GM15510 (cell line): ENCODE measurements around the gene NFIC.

Source experiments
- POLR2A ChIP-seq: IDR thresholded peaks from 3 replicates; pipeline ENCODE4 v1.6.1; 2011; ENCODE audit warnings: borderline replicate concordance; ENCODE audit not compliant: insufficient read length; ENCODE audit errors: extremely low read depth

NFIC gene

DNA sequence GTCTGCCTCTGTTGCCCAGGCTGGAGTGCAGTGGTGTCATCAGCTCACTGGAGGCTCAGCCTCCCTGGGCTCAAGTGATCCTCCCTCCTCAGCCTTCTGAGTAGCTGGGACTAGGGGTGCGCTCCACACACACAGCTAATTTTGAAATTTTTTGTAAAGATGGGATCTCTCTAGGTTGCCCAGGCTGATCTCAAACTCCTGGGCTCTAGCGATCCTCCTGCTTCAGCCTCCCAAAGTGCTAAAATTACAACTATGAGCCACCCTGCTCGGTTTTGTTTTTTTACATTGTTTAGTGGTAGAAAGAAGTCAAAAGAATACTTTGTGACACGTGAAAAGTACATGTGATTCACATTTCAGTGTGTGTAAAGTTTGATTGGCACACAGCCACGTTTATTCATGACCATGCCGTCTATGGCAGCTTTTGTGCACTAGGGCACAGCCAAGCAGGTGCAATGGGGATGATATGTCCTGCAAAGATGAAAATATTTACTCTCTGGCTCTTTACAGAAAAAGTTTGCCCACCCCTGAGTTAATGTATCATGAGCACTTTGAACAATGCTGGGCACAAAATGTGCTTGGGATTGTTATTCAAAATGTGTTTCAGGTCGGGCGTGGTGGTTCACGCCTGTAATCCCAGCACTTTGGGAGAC lies 16.2 kb upstream of the NFIC start:
- no peak for TF ChIP-seq POLR2A

DNA sequence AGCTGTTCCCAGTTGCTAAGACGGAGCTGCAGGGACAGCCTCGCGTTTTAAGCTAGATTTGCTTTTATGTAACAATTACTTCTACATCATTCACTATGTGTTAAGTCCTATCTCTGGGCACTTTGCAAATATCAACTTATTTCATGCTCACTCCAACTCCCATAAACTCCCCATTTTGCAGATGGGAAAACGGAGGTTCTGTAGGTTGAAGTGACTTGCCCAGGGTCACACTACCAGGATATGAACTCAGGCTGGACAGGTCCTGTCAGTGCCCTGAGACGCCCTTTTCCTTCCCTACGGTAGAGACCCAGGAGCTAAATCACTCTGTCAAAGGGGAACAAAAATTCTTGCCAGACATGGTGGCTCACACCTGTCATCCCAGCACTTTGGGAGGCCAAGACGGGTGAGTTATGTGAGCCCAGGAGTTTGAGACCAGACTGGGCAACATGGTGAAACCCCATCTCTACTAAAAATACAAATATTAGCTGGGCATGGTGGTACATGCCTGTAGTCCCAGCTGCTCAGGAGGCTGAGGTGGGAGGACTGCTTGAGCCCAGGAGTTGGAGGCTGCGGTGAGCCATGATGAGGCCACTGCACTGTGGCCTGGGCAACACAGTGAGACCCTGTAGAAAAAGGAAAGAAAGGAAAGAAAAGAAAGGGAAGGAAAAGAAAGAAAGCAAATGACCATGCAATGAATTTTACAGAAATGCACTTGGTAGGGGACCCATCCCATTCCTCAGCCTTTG lies 14.5 kb upstream of the NFIC start:
- no peak for TF ChIP-seq POLR2A

DNA sequence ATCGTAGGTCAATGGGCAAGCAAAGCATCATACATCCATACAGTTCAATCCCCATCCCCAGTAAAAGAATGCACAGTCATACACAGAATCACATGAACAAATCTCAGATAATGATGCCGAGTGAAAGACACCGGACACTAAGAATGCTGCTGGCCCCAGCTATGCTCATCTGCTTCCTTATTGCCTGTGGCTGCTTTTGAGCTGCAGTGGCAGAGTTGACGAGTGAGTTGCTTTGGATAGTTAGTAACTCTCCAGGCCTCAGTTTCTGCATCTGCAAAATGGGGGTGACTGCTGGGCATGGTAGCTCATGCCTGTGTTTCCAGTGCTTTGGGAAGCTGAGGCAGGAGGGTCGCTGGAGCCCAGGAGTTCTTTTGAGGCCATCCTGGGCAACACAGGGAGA lies 12.9 kb upstream of the NFIC start:
- no peak for TF ChIP-seq POLR2A

DNA sequence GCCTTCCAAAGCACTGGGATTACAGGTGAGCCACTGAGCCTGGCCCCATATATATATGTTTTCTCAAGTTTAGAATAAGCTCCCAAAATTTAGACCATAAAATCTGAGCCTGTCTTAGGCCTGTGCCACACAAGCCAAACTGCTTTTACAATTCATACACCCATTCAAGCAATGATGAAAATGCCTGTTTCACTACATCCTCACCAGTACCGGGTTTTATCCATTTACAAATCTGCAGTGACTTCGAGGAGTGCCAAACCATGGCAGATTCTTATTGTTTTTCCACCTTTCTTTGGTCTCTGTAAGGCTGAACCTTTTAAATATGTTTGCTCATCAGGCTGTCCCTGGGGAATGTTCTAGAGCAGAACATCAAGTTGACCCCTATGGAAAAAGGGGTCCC lies 9.6 kb upstream of the NFIC start:
- TF ChIP-seq POLR2A: no peak

DNA sequence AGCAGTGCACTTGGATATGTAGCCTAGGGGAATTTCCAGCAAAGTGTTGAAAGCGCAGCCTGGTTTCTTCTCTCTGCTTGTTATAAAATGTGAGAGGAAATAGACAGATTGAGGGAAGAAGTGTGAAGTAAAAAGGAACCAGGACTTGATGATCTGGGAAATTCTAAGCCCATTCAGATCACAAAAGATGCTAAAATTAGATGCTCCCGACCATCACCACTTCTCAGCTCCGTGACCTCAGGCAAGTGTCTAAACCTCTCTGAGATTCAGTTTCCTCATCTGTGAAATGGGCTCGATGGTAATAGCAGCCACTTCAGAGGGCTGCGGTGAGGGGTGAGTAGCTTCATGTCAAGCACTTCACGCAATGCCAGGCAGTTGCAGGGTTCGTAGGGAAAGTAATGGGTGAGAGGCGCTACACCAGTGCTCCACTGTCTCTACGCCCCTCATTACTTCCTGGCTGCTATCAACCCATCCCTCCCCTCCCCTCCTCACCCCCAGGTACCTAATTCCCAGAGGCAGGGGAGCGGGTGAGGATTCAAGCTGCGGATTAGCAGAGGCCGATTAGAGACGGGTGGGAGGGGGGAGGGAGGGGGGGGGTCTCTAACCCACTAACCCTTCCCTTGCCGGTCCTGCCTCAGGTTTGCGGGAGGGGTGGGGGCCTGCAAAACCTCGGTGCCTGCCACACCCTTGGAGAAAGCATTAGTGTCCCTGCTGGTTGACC lies 9.0 kb upstream of the NFIC start:
- no peak for TF ChIP-seq POLR2A

DNA sequence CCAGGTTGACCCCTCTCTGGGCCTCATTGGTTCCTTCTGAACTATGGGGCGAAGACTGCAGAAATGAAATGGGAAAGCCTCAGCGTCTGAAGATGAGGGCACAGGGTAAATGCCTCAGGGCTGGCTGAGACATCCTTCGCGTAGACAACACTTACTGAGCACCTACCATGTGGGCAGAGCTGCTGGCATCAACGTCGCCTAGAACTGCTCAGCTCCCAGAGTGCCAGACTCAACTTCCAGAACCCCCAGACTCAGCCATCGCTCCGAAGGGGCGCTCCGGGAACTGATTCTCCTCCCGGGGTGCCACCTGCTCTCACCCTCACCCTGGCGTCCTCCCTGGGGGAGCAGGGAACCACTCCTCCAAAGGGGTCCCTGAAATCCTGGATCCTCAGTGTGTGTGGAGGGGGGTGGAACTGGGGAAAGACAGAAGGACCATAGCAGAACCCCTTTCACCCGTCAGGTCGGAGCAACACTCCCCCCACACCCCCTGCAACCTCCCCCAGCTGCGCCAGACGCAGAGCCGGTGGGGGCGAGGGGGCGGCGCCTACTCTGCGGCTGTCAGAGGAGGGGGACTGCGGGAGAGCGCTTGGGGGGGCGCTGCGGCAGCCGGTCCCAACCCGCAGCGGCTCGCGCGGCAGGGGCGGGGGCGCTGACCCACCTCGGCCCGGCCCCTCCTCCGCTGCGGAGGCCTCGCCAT lies 8.2 kb upstream of the NFIC start:
- no peak for TF ChIP-seq POLR2A

DNA sequence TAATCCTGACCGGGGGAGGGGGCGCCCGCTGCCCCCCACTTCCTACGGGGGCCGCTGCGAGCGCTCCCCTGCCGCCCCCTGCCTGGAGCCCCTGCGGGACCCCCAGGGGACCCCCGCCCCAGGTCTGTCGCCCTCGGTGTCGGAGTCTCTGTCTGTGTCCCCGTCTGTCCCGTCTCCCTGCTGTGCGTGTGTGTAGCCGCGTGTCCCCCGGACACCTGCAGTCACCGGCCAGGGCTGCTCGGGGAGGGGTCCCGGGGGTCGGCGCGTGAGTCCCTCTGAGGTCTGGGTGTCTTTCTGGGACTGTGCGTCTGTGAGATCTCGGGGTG lies 7.7 kb upstream of the NFIC start:
- TF ChIP-seq POLR2A: no peak

DNA sequence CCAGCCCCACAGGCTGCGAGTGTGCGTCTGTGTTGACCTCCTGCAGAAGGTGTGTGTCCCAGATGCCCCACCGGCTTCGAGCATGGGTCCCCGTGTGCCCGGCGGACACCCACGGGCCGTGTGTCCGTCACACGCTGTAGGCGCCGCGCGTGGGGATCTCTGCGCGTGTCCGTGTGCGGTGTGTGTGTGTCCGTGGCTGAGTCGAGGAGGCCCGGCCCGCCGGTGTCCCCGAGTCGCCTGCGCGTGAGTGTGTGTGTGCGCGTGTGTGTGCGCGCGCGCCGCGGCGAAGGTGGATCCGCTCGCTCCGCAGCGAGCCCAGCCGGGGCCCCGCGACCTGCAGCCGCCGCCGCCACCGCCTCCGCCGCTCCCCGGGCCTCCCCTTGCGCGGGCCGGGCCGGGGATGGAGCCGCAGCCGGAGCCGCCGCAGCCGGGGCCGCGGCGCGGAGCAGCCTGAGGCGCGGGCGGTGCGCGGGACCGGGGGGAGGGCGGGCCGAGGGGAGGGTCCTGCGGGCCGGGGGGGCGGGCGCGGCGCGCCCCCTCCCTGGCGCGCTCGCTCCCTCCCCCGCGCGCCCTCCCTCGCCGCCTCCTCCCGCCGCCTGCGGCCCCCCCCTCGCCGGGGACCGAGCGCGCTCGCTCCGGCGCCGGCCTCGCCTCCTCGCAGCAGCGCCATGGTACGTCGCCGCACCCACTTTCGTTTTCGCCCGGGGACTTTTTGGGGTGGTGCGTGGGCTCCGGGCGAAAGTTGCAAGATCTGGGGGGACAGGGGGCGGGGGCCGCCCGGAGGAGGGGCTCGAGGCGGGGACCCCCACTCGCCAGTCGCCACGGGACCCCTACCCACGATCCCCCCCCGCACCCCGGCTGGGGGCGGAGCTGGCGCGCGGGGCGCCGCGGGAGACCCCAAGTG lies 7.1 kb upstream of the NFIC start:
- peak; percentile 36 for TF ChIP-seq POLR2A

DNA sequence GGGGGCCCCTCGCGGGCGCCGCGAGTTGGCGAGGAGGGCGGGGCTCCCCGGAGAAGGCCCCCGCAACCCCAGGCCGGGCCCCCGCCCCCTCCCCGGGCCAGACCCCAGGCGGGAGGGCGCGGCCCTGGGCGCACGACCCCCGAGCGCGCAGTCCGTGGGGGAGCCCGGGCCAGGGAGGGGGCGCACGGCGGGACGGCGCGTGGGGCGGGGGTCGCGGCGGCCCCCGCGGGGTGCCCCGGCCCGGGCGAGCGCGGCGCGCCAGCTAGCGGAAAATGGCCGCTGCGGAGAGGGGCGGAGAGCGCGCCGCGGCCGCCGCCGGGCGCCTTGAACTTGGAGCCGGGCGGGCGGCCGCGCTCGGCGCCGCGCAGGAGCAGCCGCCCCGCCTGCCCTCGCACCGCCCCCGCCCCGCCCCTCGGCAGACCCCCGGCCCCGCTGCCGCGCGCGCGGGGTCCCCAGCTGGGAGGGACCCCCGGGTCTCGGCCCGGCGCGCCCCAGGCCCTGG lies 6.4 kb upstream of the NFIC start:
- no peak for TF ChIP-seq POLR2A

DNA sequence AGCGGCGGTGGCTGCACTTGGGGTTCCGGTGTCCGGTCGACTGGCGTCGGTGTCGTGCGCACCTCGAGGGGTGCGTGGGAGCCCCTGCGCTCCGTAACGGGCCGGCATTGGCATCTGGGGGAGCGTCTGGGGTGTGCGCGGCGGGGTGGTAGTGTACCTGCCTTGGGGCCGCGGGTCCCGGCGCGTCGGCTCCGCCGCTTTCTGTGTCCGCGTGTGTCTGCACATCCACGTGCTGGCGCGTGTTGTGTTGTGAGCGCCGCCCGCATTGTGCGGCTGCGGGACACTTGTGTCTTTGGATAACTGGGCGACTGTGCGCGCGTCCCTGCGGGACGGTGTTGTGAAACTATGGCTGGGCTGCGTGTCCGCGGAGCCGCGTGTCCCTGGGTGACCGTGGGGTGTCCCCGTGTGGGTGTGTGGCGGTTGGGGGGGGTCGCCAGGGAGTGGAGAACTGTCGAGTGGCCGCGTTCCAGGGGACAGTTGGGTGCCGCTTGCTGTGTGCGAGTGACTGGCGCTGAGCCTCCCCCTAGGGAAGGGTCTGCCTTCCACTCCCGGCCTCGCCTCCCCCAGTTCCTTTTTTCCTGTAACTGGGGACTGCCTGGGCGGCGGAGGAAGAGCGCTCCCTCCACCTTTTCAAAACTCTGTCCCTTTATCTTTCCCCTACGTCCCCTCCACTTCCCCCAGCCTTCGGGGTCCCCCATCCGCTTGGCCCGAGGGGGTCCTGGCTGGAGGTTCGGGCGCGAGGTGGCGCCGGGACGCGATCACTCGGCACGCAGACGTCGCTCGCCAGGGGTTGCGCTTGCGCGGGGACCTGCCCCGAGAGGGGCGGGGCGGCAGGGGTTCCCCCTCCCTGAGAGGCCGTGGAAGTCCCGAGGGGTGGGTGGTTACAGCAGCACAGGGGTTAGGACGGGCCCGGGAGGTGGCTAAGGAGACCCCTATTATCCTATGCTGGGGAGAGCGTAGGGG lies 5.7 kb upstream of the NFIC start:
- TF ChIP-seq POLR2A: peak; percentile 50

DNA sequence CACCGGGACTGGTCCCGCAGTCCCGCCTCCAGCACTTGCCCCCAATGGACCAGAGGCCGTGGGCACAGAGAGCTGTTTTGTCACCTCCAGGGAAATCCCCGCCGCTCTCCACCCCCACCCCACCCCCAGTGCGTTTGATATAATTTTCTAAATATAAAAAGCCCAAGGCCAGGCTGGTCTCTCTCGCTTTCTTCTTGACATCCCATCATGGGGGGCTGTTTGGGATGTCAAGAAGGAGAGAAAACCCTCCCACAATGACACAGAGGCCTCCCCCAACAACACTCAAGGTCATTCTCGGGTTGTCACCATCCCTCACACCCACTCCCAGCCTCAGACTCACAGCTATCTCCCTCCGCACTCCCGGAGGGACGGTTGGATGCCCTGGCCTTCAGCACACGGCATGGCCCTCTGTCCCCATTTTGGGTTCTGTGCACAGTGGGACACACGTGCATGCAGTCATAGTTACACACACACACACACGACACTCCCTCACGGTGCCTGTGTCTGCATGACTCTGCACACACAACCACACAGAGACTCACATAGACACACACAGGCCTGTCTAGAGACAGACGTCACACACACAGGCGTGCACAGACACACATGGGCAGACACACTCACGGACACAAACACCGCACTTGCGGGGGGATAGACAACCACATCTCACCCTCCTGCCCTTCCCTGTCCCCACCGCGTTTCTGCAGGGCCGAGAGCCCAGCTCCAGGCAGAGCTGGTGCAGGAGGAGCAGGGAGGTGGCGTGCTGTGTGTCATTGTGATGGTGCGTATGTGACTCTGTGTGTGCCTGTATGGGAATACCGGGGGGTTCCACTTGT lies 4.8 kb upstream of the NFIC start:
- TF ChIP-seq POLR2A: no peak

DNA sequence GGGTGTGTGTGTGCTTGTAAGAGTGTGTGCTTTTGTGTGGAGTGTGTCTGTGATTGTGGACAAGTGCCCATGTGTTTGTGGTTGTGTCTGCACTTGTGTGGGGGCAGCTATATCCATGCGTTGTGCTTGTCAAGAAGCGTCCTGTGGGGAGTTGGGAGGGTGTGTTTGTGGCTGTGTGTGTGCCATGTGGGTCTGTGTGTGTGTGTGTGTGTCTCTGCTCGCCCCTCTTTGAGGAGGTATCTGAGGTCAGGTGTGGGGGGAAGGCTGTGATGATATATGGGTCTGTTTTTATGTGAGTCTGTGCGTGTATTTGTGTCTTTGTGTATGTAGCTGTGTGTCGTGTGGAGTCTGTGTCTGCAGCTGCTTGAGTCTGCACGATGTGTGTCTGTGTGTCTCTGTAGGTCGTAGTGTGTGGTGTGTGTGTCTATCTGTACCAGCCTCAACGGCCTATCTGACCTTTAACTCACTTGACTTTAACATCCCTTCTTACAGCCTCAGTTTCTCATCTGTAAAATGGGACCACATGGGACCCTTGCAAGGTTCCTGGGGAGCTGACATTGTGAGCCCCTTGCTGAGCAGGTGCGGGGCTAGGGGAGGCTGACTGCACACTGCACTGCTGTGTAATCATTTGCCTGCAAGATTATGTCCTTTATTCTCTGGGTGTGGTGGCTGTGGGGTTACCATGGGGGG lies 4.0 kb upstream of the NFIC start:
- TF ChIP-seq POLR2A: no peak
